Kidney capillary endothelial cell (primary cell): Measurements from ENCODE around the gene BRME1.

Source experiments
- DNase-seq: peaks from one replicate; pipeline ENCODE4 v3.0.0-alpha.2; 2018; ENCODE audit warnings: low spot score

BRME1 gene

GRCh38 chr19:13844130-13844631 is 61.7 kb downstream of the BRME1 start:
- no peak for DNase-seq

- DNase-seq: no peak
Measured at GRCh38 chr19:13843104-13843921, 62.6 kb downstream of the BRME1 start.

GRCh38 chr19:13842291-13843103 is 63.4 kb downstream of the BRME1 start:
- DNase-seq: no peak

GRCh38 chr19:13841962-13842290 is 64.0 kb downstream of the BRME1 start:
- no peak for DNase-seq

DNA sequence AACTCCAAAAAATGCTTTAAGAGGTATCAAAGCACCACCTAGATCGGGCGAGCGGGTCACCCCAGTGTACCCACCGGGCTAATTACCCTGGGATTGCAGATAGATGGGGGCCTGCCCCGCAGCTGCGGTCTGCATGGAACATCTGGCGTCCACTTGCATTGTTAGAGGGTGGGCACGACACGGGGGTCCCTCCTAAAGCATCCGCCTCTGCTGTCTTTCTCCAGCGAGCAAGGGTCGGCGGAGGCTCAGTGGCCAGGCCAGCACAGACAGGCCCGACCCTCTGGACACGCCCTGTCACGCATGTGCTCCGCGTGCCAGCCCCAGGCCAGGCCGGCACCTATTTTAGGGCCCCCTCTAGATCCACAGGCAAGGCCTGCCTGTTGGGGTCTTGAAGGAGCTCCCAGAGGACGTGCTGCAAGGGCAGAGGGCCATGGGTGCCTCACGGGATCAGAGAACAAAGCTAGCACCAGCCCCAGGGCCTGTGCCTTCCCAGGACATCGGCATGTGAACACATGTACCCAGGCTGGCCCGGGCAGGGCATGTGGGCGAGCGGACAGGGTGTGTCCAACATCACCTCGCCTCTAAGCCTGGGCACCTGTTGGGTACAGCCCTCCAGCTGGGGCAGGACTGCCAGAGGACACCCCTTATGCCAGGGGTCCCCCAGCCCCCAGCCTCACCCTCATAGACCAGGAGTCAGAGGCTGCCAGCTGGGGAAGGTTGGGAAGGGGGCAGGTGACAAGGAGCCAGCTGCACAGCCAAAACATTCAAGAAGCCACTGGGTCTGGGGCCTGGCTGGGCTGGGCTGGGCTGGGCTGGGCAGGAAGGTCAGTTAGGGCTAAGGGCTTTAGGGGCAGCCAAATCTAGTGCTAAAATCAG is 64.6 kb downstream of the BRME1 start:
- no peak for DNase-seq

- no peak for DNase-seq
Measured at GRCh38 chr19:13840305-13841085, 65.4 kb downstream of the BRME1 start.

DNA sequence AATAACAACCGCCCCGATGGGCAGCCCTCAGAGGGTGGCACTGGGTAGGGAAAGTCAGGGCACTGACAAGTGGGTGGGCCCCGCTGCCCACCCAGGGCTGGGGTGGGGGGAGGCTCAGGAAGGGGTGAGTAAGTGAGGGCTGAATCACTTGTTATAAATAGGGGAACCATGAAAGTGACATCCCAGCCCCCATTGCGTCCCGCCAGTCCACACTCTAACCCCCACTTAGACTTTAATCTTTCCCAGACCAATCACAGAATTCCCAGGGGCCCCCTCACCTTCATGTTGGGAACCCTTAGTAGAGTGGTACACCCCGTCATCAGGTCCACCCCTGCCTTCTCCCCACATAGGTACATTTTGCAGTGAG is 66.0 kb downstream of the BRME1 start:
- DNase-seq: peak; percentile 85

DNA sequence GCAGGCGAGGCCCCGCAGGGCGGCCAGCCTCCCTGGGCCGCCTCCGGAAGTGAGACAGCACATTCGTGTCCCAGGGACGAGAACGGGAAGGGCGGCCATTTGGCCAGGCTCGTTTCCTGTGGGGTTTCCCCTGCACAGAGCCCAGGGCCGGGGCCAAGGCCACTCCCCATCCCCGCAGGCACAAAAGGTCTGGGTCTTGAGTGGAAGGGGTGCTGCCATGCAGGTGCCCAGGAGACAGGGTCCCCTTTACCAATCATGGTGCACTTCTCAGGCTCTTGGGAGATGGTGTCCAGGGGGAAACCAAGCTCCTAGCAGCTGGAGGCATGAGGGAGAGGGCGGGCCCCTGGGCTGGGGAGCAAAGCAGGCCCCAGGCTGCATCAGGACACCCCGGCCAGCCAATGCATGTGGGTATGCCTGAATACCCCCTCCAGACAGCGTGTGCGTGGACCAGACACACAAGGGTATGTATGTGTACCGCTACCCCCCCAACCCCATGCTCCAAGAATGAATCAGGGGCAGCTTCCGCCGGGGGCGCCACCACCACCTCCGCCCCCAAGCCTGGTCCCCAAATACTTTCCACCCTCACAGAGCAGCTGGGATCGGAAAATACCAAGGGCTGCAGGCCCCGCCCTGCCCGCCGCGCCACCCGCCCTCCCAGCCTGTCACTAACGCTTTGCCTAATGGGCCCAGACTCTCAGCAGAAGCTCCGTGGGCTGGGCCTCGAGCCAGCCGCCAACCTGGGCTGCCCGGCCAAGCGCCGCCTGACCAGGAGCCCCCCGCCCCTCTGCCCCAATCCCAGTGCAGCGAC is 66.6 kb downstream of the BRME1 start:
- peak; percentile 85 for DNase-seq

GRCh38 chr19:13838435-13839129 is 67.3 kb downstream of the BRME1 start:
- DNase-seq: no peak

DNA sequence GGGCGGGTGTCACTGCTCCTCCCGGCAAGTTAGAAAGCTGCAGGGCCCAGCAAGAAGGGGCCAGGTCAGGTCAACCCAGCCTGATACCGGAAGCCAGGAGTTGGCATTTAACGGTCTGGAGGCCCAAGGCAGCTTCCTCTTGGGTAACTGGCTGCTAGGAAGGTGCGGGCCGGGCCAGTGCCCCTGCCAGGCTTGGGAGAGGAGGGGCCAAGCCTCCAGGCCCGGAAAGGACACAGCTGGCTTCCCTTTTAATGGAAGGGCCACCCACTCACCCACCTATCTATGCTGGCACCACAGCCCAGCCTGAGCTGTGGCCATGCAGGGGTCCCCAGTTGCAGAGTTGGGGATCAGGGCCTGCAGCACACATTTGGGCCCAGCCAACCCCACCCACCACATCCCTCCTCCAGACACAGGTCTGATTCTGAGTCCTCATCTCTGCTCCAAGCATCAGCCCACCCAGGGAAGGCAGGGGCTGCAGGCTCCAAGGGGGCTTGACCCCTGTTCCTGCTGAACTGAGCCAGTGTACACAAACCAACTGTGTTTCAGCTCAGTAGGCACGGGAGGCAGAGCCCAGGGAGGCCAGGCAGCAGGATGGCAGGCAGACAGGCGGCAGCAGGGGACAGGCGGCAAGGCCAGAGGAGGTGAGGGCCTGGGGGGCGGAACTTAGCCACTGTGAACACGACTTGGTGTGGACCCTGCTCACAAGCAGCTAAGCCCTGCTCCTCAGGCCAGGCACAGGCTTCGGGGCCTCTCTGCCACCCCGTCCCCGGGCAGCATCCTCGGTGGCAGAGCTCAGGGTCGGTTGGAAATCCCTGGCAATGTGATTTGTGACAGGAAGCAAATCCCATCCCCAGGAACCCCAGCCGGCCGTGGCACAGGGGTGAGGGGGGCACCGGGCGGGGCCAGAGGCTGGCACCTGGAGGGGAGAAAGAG is 69.9 kb downstream of the BRME1 start:
- no peak for DNase-seq

DNA sequence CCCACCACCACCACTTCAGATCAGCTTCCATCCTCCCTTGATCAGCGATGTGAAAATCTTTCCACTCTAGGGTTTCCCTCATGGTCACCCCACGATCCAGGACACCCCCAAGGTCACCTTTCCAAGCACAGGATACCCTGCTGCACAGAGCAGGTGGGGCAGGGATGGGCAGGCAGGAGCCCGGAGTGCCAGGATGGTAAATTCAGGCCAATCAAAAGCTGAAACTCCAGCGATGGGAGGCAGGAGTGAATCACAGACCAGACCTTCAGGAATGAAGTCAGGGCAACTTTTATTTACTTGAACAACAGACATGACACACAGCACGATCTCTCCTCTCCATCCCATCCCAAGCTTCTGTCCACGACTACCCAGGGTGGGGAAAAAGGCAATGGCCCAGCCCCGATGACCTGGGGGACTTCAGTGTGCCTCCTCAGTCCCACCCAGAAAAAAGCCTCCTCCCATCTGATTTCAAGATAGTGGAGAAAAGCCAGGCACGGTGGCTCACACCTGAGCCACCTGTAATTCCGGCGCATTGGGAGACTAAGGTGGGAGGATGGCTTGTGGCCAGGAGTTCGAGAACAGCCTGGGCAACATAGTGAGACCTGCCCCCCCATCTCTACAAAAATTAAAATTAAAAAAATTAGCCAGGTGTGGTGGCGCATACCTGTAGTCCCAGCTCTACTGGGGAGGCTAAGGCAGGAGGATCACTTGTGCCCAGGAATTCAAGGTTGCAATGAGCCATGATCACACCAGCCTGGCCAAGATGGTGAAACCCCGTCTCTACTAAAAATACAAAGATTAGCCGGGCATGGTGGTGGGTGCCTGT is 71.5 kb downstream of the BRME1 start:
- no peak for DNase-seq

DNA sequence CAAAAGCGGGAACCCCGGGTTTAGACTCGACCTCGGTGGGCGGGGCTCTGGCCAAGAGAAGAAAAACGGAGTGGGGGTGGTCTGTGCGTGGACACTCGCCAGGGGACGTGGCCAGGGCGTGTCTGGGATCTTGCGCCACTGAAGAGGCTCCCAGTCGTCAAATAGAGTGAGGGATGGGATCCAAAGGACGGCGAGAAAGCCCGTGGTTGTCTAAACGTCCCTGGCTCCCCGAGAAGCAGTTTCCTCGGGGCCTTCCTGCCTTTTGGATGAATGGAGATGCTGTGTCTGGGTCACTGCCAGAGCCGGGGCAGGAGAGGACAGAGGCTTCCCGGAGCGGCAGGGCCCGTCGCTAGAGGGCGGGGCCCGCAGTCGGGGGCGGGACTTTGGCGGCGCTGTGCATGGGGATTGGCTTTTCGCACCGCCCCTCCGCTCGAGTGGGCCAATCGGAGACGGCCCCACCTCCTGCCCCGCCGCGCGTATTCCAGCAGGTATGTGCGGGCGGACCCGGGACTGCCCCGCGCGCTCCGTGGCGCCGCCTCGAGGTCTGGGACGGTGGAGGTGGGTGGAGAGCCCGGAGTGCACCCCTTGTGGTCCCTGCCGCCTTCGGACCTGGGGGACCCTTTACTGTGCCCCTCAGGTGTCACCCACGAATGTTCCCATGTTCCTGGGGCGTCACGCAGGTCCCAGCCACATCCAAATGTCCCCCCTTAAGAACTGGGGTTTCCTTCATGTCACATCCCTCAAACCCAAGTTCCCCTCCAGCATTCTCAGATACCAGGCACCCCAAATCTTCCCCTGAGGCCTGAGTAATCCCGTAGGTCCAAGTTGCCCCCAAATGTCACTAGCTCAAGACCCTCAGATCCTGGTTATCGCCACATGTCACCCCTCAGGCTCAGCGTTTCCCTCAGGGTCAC is 72.3 kb downstream of the BRME1 start:
- peak; percentile 75 for DNase-seq
